Fibroblast of villous mesenchyme (primary cell): ENCODE results near the gene GZMH. TPM values are rescaled to one million over a fixed set of nuclear protein-coding genes. Genes with fewer than 3 reads are reported as not detected.
A peak's percentile ranks its signal among the peaks of the same experiment; 100 is the strongest.

Experiments
- DNase-seq: peaks from one replicate; pipeline ENCODE4 v3.0.0-alpha.2; 2010; ENCODE audit warnings: low read depth
- H3K4me3 ChIP-seq: 2 replicates; pipeline ENCODE4 v1.5.1; 2011; ENCODE audit warnings: low read depth, mild to moderate bottlenecking, low read length
- CTCF ChIP-seq: IDR thresholded peaks from 2 replicates; pipeline ENCODE4 v1.5.1; 2012; ENCODE audit warnings: low read depth, mild to moderate bottlenecking, low read length; ENCODE audit not compliant: insufficient read depth
- total RNA-seq: library from RNA; depleted of rRNA; stranded (reverse); fragments of >200 nt; gene quantifications from 2 replicates; pipeline ENCODE4 v1.2.3, GENCODE V29; 2012

The GZMH gene
- total RNA-seq, 1 donor, result not detected

- no peak for DNase-seq
- H3K4me3 ChIP-seq, result no peak overlapping the region
- TF ChIP-seq CTCF, result no peak
These were observed 22.9 kb upstream of the GZMH start for GRCh38 chr14:24632336-24632735.

- H3K4me3 ChIP-seq, result no peak overlapping the region
- no peak for DNase-seq
- TF ChIP-seq CTCF, result no peak
These were observed 22.4 kb upstream of the GZMH start for GRCh38 chr14:24631749-24632335.

- H3K4me3 ChIP-seq, result no peak overlapping the region
- DNase-seq, result peak; percentile 20
- TF ChIP-seq CTCF, result no peak
These were observed 21.5 kb upstream of the GZMH start for GRCh38 chr14:24630872-24631477.

GRCh38 chr14:24630087-24630871 lies 20.8 kb upstream of the GZMH start:
- no peak overlapping the region for H3K4me3 ChIP-seq
- DNase-seq, result no peak
- no peak for TF ChIP-seq CTCF

GRCh38 chr14:24629521-24629920 lies 20.0 kb upstream of the GZMH start:
- no peak for TF ChIP-seq CTCF
- H3K4me3 ChIP-seq, result no peak overlapping the region
- no peak for DNase-seq

- no peak for DNase-seq
- H3K4me3 ChIP-seq, result no peak overlapping the region
- TF ChIP-seq CTCF, result no peak
These were observed 4.3 kb upstream of the GZMH start for GRCh38 chr14:24613747-24614146.

GRCh38 chr14:24613241-24613640 lies 3.8 kb upstream of the GZMH start:
- TF ChIP-seq CTCF, result no peak
- no peak for DNase-seq
- no peak overlapping the region for H3K4me3 ChIP-seq
